Prostate gland (tissue), 2 donors: ENCODE data around the gene ZNHIT3. TPM values are rescaled to one million over a fixed set of nuclear protein-coding genes. Genes with fewer than 3 reads are reported as not detected.

ENCODE experiments used
- DNase-seq: peaks from one replicate; pipeline ENCODE4 v3.0.0-alpha.2; 2019; ENCODE audit warnings: low spot score
- H3K27ac ChIP-seq, 2 donors: fragments of 200-600 bp; sonication (generic); 2 replicates each; pipeline ENCODE4 v1.5.1; 2017 to 2019
- H3K27me3 ChIP-seq: fragments of 200-600 bp; sonication (generic); replicated peaks from 2 replicates; pipeline ENCODE4 v1.5.1; 2019; ENCODE audit not compliant: insufficient read depth
- H3K36me3 ChIP-seq, 2 donors: fragments of 200-600 bp; sonication (generic); 1 replicate in 1 of 2; 2 replicates in 1 of 2; pipeline versions ENCODE4 v1.5.1 to v1.8.1; 2017 to 2019
- H3K4me1 ChIP-seq: fragments of 200-600 bp; sonication (generic); replicated peaks from 2 replicates; pipeline ENCODE4 v1.5.1; 2019
- H3K4me3 ChIP-seq, 2 donors: fragments of 200-600 bp; sonication (generic); 2 replicates each; pipeline ENCODE4 v1.5.1; 2017 to 2019
- H3K9me3 ChIP-seq: fragments of 200-600 bp; sonication (generic); 2 replicates; pipeline ENCODE4 v1.5.1; 2017
- CTCF ChIP-seq, 4 experiments: fragments of 200-600 bp in 2 of 4; fragments of 450-650 bp in 2 of 4; sonication (generic) in 2 of 4; IDR thresholded peaks; 1 replicate in 3 of 4; 2 replicates in 1 of 4; pipeline ENCODE4 v1.5.1; 2016 to 2019; ENCODE audit warnings: antibody characterized with exemption in 4 of 4, mild to moderate bottlenecking in 2 of 4, moderate library complexity in 2 of 4
- POLR2A ChIP-seq: fragments of 450-650 bp; IDR thresholded peaks from one replicate; pipeline ENCODE4 v1.6.1; 2016; ENCODE audit warnings: antibody characterized with exemption, mild to moderate bottlenecking
- POLR2AphosphoS5 ChIP-seq: sonication (generic); formaldehyde crosslinking; IDR thresholded peaks from one replicate; pipeline ENCODE4 v1.6.1; 2017; ENCODE audit warnings: antibody characterized with exemption
- WGBS: methylation state at CpG from one replicate; pipeline ENCODE4 v1.1.5; 2018; 5-methylcytosine and 5-hydroxymethylcytosine counted together
- intact Hi-C: fragments of 100-400 bp; cut with DNase I; formaldehyde crosslinking; loops from one replicate; pipeline ENCODE4 v1.14.2; 2022
- total RNA-seq, 2 donors: library from RNA; depleted of rRNA; stranded (reverse); fragments of >200 nt; gene quantifications; one replicate each; pipeline ENCODE4 v1.1.0, GENCODE V29; 2016

Gene ZNHIT3
- total RNA-seq, 2 donors from 2014 or later = 29.1 to 36.9 TPM

DNA sequence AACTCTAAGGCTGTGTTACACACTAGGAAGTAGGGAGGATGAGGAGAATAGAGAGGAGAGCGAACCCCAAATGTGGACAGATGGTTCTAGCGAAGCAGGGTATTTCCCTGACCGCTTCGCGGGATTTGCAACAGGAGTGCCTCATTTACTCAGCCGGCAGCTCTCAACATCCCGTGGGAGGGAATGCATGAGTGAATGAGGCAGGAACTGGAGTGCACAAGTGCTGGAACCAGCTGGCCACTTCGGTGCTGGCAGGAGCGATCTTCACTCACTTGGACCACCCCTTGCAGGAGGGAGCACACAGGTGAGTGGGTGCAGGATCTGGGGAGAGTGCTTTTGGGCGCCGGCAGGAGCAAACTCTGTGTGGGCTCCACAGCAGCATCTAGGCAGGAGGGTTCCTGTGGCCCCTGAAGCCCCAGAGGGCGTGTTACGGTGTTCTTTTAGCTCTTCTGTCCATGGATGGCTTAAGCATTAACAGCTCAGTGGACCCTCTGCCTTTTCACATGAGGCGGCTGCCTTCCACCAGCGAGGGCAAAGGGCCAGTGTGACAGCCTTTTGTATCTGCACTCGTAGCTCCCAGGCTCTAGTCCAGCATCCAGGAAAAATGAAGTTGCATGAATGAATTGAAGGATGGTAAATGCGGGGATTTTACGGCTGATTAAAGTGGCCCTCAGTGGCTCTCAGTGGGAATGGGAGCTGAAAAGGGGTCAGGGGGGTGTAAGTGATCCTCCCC lies 17.4 kb upstream of the ZNHIT3 start:
- 69% methylated on average over 18 of the region's 18 CpGs for WGBS
- peaks cover 13% of the 10 kb centered on the region for H3K27me3 ChIP-seq
- H3K36me3 ChIP-seq = no peaks in the 10 kb centered on the region

DNA sequence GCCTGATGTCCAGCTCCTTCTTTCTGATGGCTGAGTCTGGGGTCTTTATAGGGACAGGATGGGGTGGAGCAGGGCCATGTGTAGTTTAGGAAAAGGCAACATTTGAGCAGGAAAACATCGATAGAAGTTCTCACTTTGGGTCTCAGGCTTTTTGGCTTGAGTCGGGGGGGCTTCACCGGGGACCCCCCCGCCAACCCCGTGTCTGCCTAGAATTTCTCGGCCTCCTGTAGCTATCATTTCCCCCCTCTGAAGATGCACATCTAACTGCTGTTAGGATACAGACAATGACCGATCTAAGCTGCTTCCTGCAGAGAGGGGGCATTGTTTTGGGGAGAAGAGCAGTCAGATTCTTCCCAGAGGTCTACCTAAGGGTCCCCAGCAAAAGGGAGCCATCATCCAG lies 16.7 kb upstream of the ZNHIT3 start:
- TF ChIP-seq POLR2A (no peak), CTCF (IDR thresholded peaks at IDR 0.05) (no peak), POLR2AphosphoS5 (no peak)
- Histone ChIP-seq H3K36me3 (no peaks in the 10 kb centered on the region), H3K27ac (no peak overlapping the region), H3K9me3 (no peaks in the 10 kb centered on the region), H3K4me1 (no peaks in the 10 kb centered on the region), H3K4me3 (no peak overlapping the region), H3K27me3 (peaks cover 10% of the 10 kb centered on the region)
- intact Hi-C loops = loop anchor here (10.0 kb wide), 1 partner anchor 335 kb away; no protein-coding TSS in a partner anchor
- no peak for DNase-seq
- 75% methylated on average over 7 of the region's 7 CpGs for WGBS

More for the DNA sequence above, 17.4 kb upstream of the ZNHIT3 start:
- no peak for DNase-seq
- no peak overlapping the region for H3K27ac ChIP-seq
- no peaks in the 10 kb centered on the region for H3K9me3 ChIP-seq
- no peaks in the 10 kb centered on the region for H3K4me1 ChIP-seq
- intact Hi-C loops = loop anchor here (10.0 kb wide), 1 partner anchor 334 kb away; no protein-coding TSS in a partner anchor
- H3K4me3 ChIP-seq = no peak overlapping the region
- TF ChIP-seq POLR2AphosphoS5 = no peak
- TF ChIP-seq POLR2A = no peak
- no peak for TF ChIP-seq CTCF (IDR thresholded peaks at IDR 0.05)

GRCh38 chr17:36470499-36470898 lies 16.0 kb upstream of the ZNHIT3 start:
- intact Hi-C loops = no loop called here
- Histone ChIP-seq H3K27me3 (peaks cover 2% of the 10 kb centered on the region), H3K9me3 (no peaks in the 10 kb centered on the region), H3K4me3 (no peak overlapping the region), H3K27ac (no peak overlapping the region), H3K36me3 (no peaks in the 10 kb centered on the region), H3K4me1 (no peaks in the 10 kb centered on the region)
- no peak for TF ChIP-seq POLR2AphosphoS5
- no peak for TF ChIP-seq CTCF (IDR thresholded peaks at IDR 0.05)
- TF ChIP-seq POLR2A = no peak
- no peak for DNase-seq

GRCh38 chr17:36474571-36474970 lies 11.9 kb upstream of the ZNHIT3 start:
- Histone ChIP-seq H3K27me3 (peaks cover 2% of the 10 kb centered on the region), H3K27ac (no peak overlapping the region), H3K9me3 (no peaks in the 10 kb centered on the region), H3K4me3 (no peak overlapping the region), H3K36me3 (no peaks in the 10 kb centered on the region), H3K4me1 (no peaks in the 10 kb centered on the region)
- WGBS = 51% methylated on average over 7 of the region's 7 CpGs
- TF ChIP-seq POLR2A (no peak), POLR2AphosphoS5 (no peak), CTCF (IDR thresholded peaks at IDR 0.05) (no peak)
- intact Hi-C loops = no loop called here
- DNase-seq = no peak

- H3K27ac ChIP-seq = no peak overlapping the region
- no peaks in the 10 kb centered on the region for H3K36me3 ChIP-seq
- peaks cover 2% of the 10 kb centered on the region for H3K27me3 ChIP-seq
- WGBS = 60% methylated on average over 4 of the region's 4 CpGs
- H3K4me3 ChIP-seq = no peak overlapping the region
- no peak for TF ChIP-seq CTCF (IDR thresholded peaks at IDR 0.05)
- TF ChIP-seq POLR2A = no peak
- no peak for TF ChIP-seq POLR2AphosphoS5
- H3K9me3 ChIP-seq = no peaks in the 10 kb centered on the region
- DNase-seq = no peak
- intact Hi-C loops = no loop called here
- no peaks in the 10 kb centered on the region for H3K4me1 ChIP-seq
Observed at GRCh38 chr17:36475346-36475970, 11.0 kb upstream of the ZNHIT3 start.
